Panc1 (cell line): ENCODE results near the gene MOV10. TPM values are rescaled to one million over a fixed set of nuclear protein-coding genes. Genes with fewer than 3 reads are reported as not detected.

Experiments used
- ATAC-seq: fragments of 200-7000 bp; cut with Tn5 transposase; 2 replicates; pipeline ENCODE4 v1.9.1; 2020; ENCODE audit warnings: mild to moderate bottlenecking, moderate library complexity
- BruUV-seq: library from RNA; stranded (reverse); fragments of 400-500 nt; replicated peaks from 2 replicates; lab custom pipeline; 2021; lab: Mats Ljungman, UMichigan
- CTCF ChIA-PET: fragments of 300-600 bp; sonication (Branson Sonifier 250); formaldehyde crosslinking; loops from one replicate; lab custom pipeline; 2022; ENCODE audit warnings: antibody characterized with exemption; lab: Charles Lee
- POLR2A ChIA-PET: fragments of 300-600 bp; sonication (Branson Sonifier 250); formaldehyde crosslinking; loops from one replicate; lab custom pipeline; 2022; ENCODE audit warnings: antibody characterized with exemption; lab: Charles Lee
- DNase-seq: peaks from one replicate; pipeline ENCODE4 v3.0.0-alpha.2; 2010; ENCODE audit warnings: low read depth, low spot score
- H3K27ac ChIP-seq: 2 replicates; pipeline ENCODE4 v1.5.1; 2011; ENCODE audit warnings: mild to moderate bottlenecking, low read length, inconsistent platforms
- H3K27me3 ChIP-seq: fragments of 200-500 bp; sonication (Bioruptor generic); 2 replicates; pipeline ENCODE4 v1.6.0; 2014; ENCODE audit warnings: low read length, inconsistent platforms; ENCODE audit not compliant: control insufficient read depth, insufficient read depth
- H3K36me3 ChIP-seq: fragments of 200-500 bp; sonication (Bioruptor generic); 2 replicates; pipeline ENCODE4 v1.5.1; 2014; ENCODE audit warnings: inconsistent platforms, mild to moderate bottlenecking, low read length, moderate library complexity; ENCODE audit not compliant: control insufficient read depth, insufficient read depth
- H3K4me1 ChIP-seq: 2 replicates; pipeline ENCODE4 v1.5.1; 2011; ENCODE audit warnings: inconsistent platforms, mild to moderate bottlenecking, low read length, moderate library complexity; ENCODE audit not compliant: control insufficient read depth, insufficient read depth
- H3K4me3 ChIP-seq, 2 experiments: 2 replicates each; pipeline ENCODE4 v1.5.1; 2011 to 2012; ENCODE audit warnings: low read depth in 2 of 2, low read length in 2 of 2, mild to moderate bottlenecking in 2 of 2, inconsistent platforms in 1 of 2, moderate library complexity in 1 of 2
- H3K9me3 ChIP-seq: fragments of 200-500 bp; sonication (Bioruptor generic); 2 replicates; pipeline ENCODE4 v1.5.1; 2014; ENCODE audit warnings: low read depth, mild to moderate bottlenecking, inconsistent platforms, low read length, moderate library complexity; ENCODE audit not compliant: control insufficient read depth, insufficient read depth
- CTCF ChIP-seq: fragments of 450-650 bp; IDR thresholded peaks from 2 replicates; pipeline ENCODE4 v1.5.1; 2017; ENCODE audit warnings: mild to moderate bottlenecking
- POLR2AphosphoS5 ChIP-seq: IDR thresholded peaks from 2 replicates; pipeline ENCODE4 v1.6.1; 2012; ENCODE audit warnings: mild to moderate bottlenecking, low read depth, low read length, moderate library complexity
- REST ChIP-seq, 2 experiments: IDR thresholded peaks; 2 replicates each; pipeline ENCODE4 v1.6.1; 2011 to 2012; ENCODE audit warnings: low read depth in 2 of 2, control low read depth in 1 of 2, low read length in 1 of 2, mild to moderate bottlenecking in 1 of 2, moderate library complexity in 1 of 2; ENCODE audit not compliant: insufficient read depth in 1 of 2
- SIN3A ChIP-seq: IDR thresholded peaks from 2 replicates; pipeline ENCODE4 v1.6.1; 2012; ENCODE audit warnings: low read depth, mild to moderate bottlenecking, low read length, moderate library complexity, borderline replicate concordance; ENCODE audit not compliant: insufficient read depth
- TCF7L2 ChIP-seq: IDR thresholded peaks from 2 replicates; pipeline ENCODE4 v1.6.1; 2011; ENCODE audit warnings: mild to moderate bottlenecking, low read depth, low read length, inconsistent platforms
- in situ Hi-C: cut with HindIII; loops from 2 replicates; pipeline ENCODE4 v1.10.0; 2016; ENCODE audit warnings: low sequenced_read_pairs, low pct_unique_long_range_greater_than_20kb
- intact Hi-C: fragments of 100-400 bp; cut with micrococcal nuclease; formaldehyde crosslinking; loops from one replicate; pipeline ENCODE4 v1.10.0; 2022; ENCODE audit not compliant: unreplicated experiment
- total RNA-seq: library from RNA; stranded (reverse); gene quantifications from one replicate; pipeline ENCODE4 v1.2.1, GENCODE V29; 2021; ENCODE audit not compliant: unreplicated experiment

MOV10 gene
- total RNA-seq, 1 experiment from 2014 or later: 106 TPM

GRCh38 chr1:112714313-112715263 is 40.1 kb downstream of the MOV10 start:
- TF ChIP-seq POLR2AphosphoS5: no peak
- no peak for TF ChIP-seq REST (IDR thresholded peaks at IDR 0.05; ENCODE audit: insufficient read depth in 1 of 2, low read depth in 2 of 2, low read length in 1 of 2)
- peak; percentile 34 for TF ChIP-seq CTCF
- no peak for TF ChIP-seq SIN3A
- no peak for TF ChIP-seq TCF7L2
- no peak overlapping the region for H3K27ac ChIP-seq
- no peaks in the 10 kb centered on the region for H3K9me3 ChIP-seq
- H3K4me3 ChIP-seq: peak overlapping the region; percentile 53
- ChIA-PET CTCF (interaction anchor here (0.5 to 3.2 kb wide), 5 partner anchors 90 to 1784 kb away, joined by 3 to 39 read pairs (median 5); partner anchors contain the start of gene LRIG2), POLR2A (no interaction called here)
- no peak for DNase-seq
- no peaks in the 10 kb centered on the region; the same call in 1 of the 2 replicates for H3K4me1 ChIP-seq
- in situ Hi-C loops: no loop called here
- intact Hi-C loops: loop anchor here (5.0 kb wide), 1 partner anchor 328 kb away; no protein-coding TSS in a partner anchor
- ATAC-seq: peak; percentile 49
- H3K36me3 ChIP-seq: no peaks in the 10 kb centered on the region
- no peaks in the 10 kb centered on the region for H3K27me3 ChIP-seq
- no TSS peak for BruUV-seq

- TF ChIP-seq REST (IDR thresholded peaks at IDR 0.05; ENCODE audit: insufficient read depth in 1 of 2, low read depth in 2 of 2, low read length in 1 of 2) (no peak), SIN3A (no peak), CTCF (no peak), POLR2AphosphoS5 (no peak), TCF7L2 (no peak)
- BruUV-seq: no TSS peak
- no peak within 1 kb of the TSS for H3K27ac ChIP-seq
- CTCF ChIA-PET: interaction anchor here (0.5 to 3.2 kb wide), 5 partner anchors 89 to 604 kb away, joined by 3 to 39 read pairs (median 5); partner anchors contain the start of gene LRIG2
- H3K36me3 ChIP-seq: no peaks in the 10 kb centered on the region
- no peaks in the 10 kb centered on the region; the same call in 1 of the 2 replicates for H3K4me1 ChIP-seq
- no peaks in the 10 kb centered on the region for H3K27me3 ChIP-seq
- intact Hi-C loops: loop anchor here (1.0 to 5.0 kb wide), 2 partner anchors 89 to 327 kb away; no protein-coding TSS in a partner anchor
- ATAC-seq: peak; percentile 82
- DNase-seq: no peak
- no peaks in the 10 kb centered on the region for H3K9me3 ChIP-seq
- H3K4me3 ChIP-seq: peak within 1 kb of the TSS; percentile 53 to 64
- in situ Hi-C loops: no loop called here
- POLR2A ChIA-PET: no interaction called here
Observed at GRCh38 chr1:112715264-112716053, 41.0 kb downstream of the MOV10 start, which contains the start of gene PPM1J. Gene PPM1J, minus strand, starts transcription at chr1:112715332. Its CDS starts 31 bp downstream, at chr1:112715301.
